ENCODE results near the gene MEGF8. TPM values are rescaled to one million over a fixed set of nuclear protein-coding genes. Genes with fewer than 3 reads are reported as not detected.

MEGF8 gene
- total and polyA plus RNA-seq, 2 of the 13 experiments (the other 11 are each of a cell fraction or from before 2014, with no cell fraction given): 4.0 to 8.8 TPM

DNA sequence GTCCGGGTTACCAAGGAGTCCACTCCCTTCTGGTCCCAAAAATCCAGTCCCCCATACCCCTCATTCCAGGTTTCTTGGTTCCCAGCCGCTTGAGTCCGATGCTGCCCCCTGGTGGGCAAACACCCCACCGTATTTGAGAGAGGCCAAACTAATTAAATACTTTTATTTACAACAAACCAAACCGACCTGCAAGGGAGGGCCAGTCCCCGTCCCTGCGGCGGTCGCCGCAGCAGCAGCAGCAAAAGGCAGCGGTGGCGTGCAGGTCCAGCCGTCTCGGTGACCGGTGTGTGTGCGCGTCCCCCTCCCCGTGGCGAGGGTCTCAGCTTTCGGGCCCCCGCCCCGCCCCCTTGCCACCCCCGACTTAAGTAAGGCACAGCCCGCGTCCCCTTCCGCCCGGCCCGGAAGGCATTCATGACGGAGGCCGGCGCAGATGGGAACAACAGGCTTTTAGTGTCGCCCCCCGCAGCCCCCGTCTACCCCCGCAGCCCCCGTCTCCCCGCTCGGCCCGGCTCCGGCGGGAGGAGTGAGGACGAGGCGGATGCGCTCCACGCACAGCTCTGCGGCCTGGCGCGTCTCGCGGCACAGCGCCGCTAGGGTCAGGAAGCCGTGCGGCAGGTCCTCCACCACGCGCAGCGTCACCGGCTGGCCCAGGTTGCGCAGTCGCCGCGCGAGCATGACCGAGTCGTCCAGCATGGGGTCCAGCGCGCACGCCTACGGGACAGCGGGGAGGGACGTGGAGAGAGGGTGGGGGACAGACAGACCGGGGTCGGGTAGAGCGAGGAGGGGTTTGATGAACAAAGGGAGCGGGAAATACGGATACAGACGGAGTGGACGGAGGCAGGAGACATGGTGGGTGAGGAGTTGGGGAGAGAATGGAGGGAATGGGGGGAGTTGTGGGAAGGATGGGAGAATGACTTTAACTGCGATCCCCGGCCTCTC lies 76.2 kb downstream of the MEGF8 start (continued):
- peak; percentile 66 for TF ChIP-seq HNRNPK (IDR thresholded peaks at IDR 0.05; ENCODE audit: low read depth, low read length, poor library complexity, severe bottlenecking)
- peak; percentile 6; the same call in 1 of the 2 replicates for TF ChIP-seq CEBPB (IDR thresholded peaks at IDR 0.05; ENCODE audit: borderline replicate concordance, low read depth, low read length)
- peak; percentile 42 for TF ChIP-seq CEBPG (CRISPR knock-in tag; IDR thresholded peaks at IDR 0.05)
- TF ChIP-seq NONO (IDR thresholded peaks at IDR 0.05): no peak
- 0 out of 2 replicates have a peak, but pooled peaks have one; percentile 45 for TF ChIP-seq NONO (CRISPR knock-in tag; conservative IDR thresholded peaks at IDR 0.05)
- TF ChIP-seq, protein P1, sequence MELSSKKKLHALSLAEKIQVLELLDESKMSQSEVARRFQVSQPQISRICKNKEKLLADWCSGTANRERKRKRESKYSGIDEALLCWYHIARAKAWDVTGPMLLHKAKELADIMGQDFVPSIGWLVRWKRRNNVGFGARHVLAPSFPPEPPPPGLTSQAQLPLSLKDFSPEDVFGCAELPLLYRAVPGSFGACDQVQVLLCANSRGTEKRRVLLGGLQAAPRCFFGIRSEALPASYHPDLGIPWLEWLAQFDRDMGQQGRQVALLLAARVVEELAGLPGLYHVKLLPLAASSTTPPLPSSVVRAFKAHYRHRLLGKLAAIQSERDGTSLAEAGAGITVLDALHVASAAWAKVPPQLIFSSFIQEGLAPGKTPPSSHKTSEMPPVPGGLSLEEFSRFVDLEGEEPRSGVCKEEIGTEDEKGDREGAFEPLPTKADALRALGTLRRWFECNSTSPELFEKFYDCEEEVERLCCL (CRISPR knock-in tag; IDR thresholded peaks at IDR 0.05; ENCODE audit: borderline replicate concordance): no peak
- TF ChIP-seq ZFX (CRISPR knock-in tag; IDR thresholded peaks at IDR 0.05; ENCODE audit: low read depth): peak; percentile 42; the same call in 1 of the 2 replicates
- TF ChIP-seq, protein P2, sequence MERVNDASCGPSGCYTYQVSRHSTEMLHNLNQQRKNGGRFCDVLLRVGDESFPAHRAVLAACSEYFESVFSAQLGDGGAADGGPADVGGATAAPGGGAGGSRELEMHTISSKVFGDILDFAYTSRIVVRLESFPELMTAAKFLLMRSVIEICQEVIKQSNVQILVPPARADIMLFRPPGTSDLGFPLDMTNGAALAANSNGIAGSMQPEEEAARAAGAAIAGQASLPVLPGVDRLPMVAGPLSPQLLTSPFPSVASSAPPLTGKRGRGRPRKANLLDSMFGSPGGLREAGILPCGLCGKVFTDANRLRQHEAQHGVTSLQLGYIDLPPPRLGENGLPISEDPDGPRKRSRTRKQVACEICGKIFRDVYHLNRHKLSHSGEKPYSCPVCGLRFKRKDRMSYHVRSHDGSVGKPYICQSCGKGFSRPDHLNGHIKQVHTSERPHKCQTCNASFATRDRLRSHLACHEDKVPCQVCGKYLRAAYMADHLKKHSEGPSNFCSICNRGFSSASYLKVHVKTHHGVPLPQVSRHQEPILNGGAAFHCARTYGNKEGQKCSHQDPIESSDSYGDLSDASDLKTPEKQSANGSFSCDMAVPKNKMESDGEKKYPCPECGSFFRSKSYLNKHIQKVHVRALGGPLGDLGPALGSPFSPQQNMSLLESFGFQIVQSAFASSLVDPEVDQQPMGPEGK (CRISPR knock-in tag; IDR thresholded peaks at IDR 0.05): peak; percentile 47
- 0 out of 2 replicates have a peak, but pooled peaks have one; percentile 43 for TF ChIP-seq EZH2 (conservative IDR thresholded peaks at IDR 0.05; ENCODE audit: low read depth, low read length)
- TF ChIP-seq, protein P3, sequence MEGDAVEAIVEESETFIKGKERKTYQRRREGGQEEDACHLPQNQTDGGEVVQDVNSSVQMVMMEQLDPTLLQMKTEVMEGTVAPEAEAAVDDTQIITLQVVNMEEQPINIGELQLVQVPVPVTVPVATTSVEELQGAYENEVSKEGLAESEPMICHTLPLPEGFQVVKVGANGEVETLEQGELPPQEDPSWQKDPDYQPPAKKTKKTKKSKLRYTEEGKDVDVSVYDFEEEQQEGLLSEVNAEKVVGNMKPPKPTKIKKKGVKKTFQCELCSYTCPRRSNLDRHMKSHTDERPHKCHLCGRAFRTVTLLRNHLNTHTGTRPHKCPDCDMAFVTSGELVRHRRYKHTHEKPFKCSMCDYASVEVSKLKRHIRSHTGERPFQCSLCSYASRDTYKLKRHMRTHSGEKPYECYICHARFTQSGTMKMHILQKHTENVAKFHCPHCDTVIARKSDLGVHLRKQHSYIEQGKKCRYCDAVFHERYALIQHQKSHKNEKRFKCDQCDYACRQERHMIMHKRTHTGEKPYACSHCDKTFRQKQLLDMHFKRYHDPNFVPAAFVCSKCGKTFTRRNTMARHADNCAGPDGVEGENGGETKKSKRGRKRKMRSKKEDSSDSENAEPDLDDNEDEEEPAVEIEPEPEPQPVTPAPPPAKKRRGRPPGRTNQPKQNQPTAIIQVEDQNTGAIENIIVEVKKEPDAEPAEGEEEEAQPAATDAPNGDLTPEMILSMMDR (CRISPR knock-in tag; IDR thresholded peaks at IDR 0.05): peak; percentile 71
- no peak for TF ChIP-seq SYNCRIP (IDR thresholded peaks at IDR 0.05; ENCODE audit: insufficient read depth, low read depth, low read length)
- 0 out of 2 replicates have a peak, but pooled peaks have one; percentile 14 for TF ChIP-seq SMC3 (IDR thresholded peaks at IDR 0.05; ENCODE audit: low read length)
- 0 out of 2 replicates have a peak, but pooled peaks have one; percentile 18 for TF ChIP-seq FOSL2 (CRISPR knock-in tag; IDR thresholded peaks at IDR 0.05)
- TF ChIP-seq GABPB1 (CRISPR knock-in tag; IDR thresholded peaks at IDR 0.05): peak; percentile 32; the same call in 1 of the 2 replicates
- peak; percentile 45 for TF ChIP-seq PHF8 (CRISPR knock-in tag; IDR thresholded peaks at IDR 0.05)
- TF ChIP-seq HOXA3 (CRISPR knock-in tag; IDR thresholded peaks at IDR 0.05): peak; percentile 58
- peak; percentile 48 for TF ChIP-seq XRCC5 (optimal IDR thresholded peaks at IDR 0.05; ENCODE audit: low read length)
- TF ChIP-seq U2AF2 (IDR thresholded peaks at IDR 0.05; ENCODE audit: low read depth, low read length): no peak
- TF ChIP-seq RFX3 (CRISPR knock-in tag; IDR thresholded peaks at IDR 0.05): no peak
